Spinal cord (tissue), 10 donors: ENCODE data around the gene CARMIL3. TPM values are rescaled to one million over a fixed set of nuclear protein-coding genes. Genes with fewer than 3 reads are reported as not detected.

Experiments used
- DNase-seq, 6 donors: peaks; one replicate each; pipeline versions ENCODE4 v3.0.0 to v3.0.0-alpha.2; 2013 to 2015; ENCODE audit warnings: low spot score in 6 of 6, low read depth in 4 of 6
- H3K27ac ChIP-seq: one replicate; pipeline ENCODE4 v1.5.1; 2013; ENCODE audit warnings: low read depth, low read length, control low read depth
- H3K27me3 ChIP-seq: one replicate; pipeline ENCODE4 v1.6.1; 2013; ENCODE audit warnings: low read length; ENCODE audit not compliant: control insufficient read depth, insufficient read depth
- H3K36me3 ChIP-seq: one replicate; pipeline ENCODE4 v1.6.1; 2013; ENCODE audit warnings: low read length; ENCODE audit not compliant: control insufficient read depth, insufficient read depth
- H3K4me1 ChIP-seq: one replicate; pipeline ENCODE4 v1.6.1; 2013; ENCODE audit warnings: low read length; ENCODE audit not compliant: control insufficient read depth, insufficient read depth
- H3K4me3 ChIP-seq: one replicate; pipeline ENCODE4 v1.5.1; 2013; ENCODE audit warnings: low read depth, low read length, control low read depth
- H3K9me3 ChIP-seq: one replicate; pipeline ENCODE4 v1.6.1; 2013; ENCODE audit warnings: low read length; ENCODE audit not compliant: control insufficient read depth, insufficient read depth
- WGBS: methylation state at CpG from one replicate; pipeline ENCODE4 v1.1.5; 2013; ENCODE audit warnings: missing lambda C conversion rate; ENCODE audit not compliant: insufficient coverage; 5-methylcytosine and 5-hydroxymethylcytosine counted together
- polyA plus RNA-seq, 2 donors: library from polyadenylated mRNA; unstranded; fragments of 120-200 nt; gene quantifications; one replicate each; pipeline ENCODE4 v1.2.1, GENCODE V29; 2013; ENCODE audit not compliant: insufficient read length in 2 of 2
- total RNA-seq, 2 donors: library from RNA; depleted of rRNA in 1 of 2; stranded (reverse); fragments of 120-200 nt in 1 of 2; fragments of >200 nt in 1 of 2; gene quantifications; one replicate each; pipeline versions ENCODE4 v1.2.3 to v1.2.4, GENCODE V29; 2013 to 2014
- donor health status: healthy.

The CARMIL3 gene
- total and polyA plus RNA-seq, 4 donors: 10.2 to 43.2 (median 22.4) TPM

GRCh38 chr14:24117179-24117578, 65.4 kb downstream of the CARMIL3 start:
- Histone ChIP-seq H3K27me3 (no peaks in the 10 kb centered on the region), H3K27ac (no peak overlapping the region), H3K4me1 (peaks cover 14% of the 10 kb centered on the region), H3K4me3 (no peak overlapping the region), H3K9me3 (no peaks in the 10 kb centered on the region), H3K36me3 (peaks cover 43% of the 10 kb centered on the region)
- no peak for DNase-seq
- WGBS: 96% methylated on average over 5 of the region's 6 CpGs

Other genes with a start within 250 kb of the CARMIL3 start
- gene DHRS4, start 98.2 kb upstream of the CARMIL3 start, total RNA-seq: 10 to 100 TPM; 14.1 to 19.9 TPM
- gene DHRS4, start 98.2 kb upstream of the CARMIL3 start, polyA plus RNA-seq: 10 to 100 TPM; 16.5 to 22.7 TPM
- 10 to 100 TPM in 1 of 2 donors, 1 to 10 TPM in 1; 5.6 to 22.5 TPM for gene DHRS4L2, start 63.1 kb upstream of the CARMIL3 start, total RNA-seq
- gene DHRS4L2, start 63.1 kb upstream of the CARMIL3 start, polyA plus RNA-seq: 10 to 100 TPM; 10.8 to 17.0 TPM
- gene CPNE6, start 19.6 kb downstream of the CARMIL3 start, total RNA-seq: 10 to 100 TPM in 1 of 2 donors, 1 to 10 TPM in 1; 1.7 to 55.7 TPM
- 10 to 100 TPM; 14.1 to 15.1 TPM for gene CPNE6, start 19.6 kb downstream of the CARMIL3 start, polyA plus RNA-seq
- 1 to 10 TPM; 3.9 to 5.1 TPM for gene PCK2, start 42.3 kb downstream of the CARMIL3 start, total RNA-seq
- 1 to 10 TPM; 6.6 to 7.0 TPM for gene PCK2, start 42.3 kb downstream of the CARMIL3 start, polyA plus RNA-seq
- gene DCAF11, start 62.8 kb downstream of the CARMIL3 start, total RNA-seq: 10 to 100 TPM; 62.1 to 66.9 TPM
- 10 to 100 TPM; 59.5 to 64.1 TPM for gene DCAF11, start 62.8 kb downstream of the CARMIL3 start, polyA plus RNA-seq
- 1 to 10 TPM; 1.8 to 2.4 TPM for gene NRL, start 62.9 kb downstream of the CARMIL3 start, total RNA-seq
- gene NRL, start 62.9 kb downstream of the CARMIL3 start, polyA plus RNA-seq: 1 to 10 TPM; 3.5 to 4.8 TPM
- gene FITM1, start 78.7 kb downstream of the CARMIL3 start, total RNA-seq: under 1 TPM in 1 of 2 donors, not detected in 1; 0.77 TPM
- 1 to 10 TPM; 1.1 to 1.2 TPM for gene FITM1, start 78.7 kb downstream of the CARMIL3 start, polyA plus RNA-seq
- 100 to 1,000 TPM in 1 of 2 donors, 10 to 100 TPM in 1; 49.0 to 134 TPM for gene PSME1, start 84.2 kb downstream of the CARMIL3 start, total RNA-seq
- gene PSME1, start 84.2 kb downstream of the CARMIL3 start, polyA plus RNA-seq: 100 to 1,000 TPM in 1 of 2 donors, 10 to 100 TPM in 1; 96.2 to 103 TPM
- 10 to 100 TPM; 11.0 to 20.1 TPM for gene EMC9, start 89.6 kb downstream of the CARMIL3 start, total RNA-seq
- gene EMC9, start 89.6 kb downstream of the CARMIL3 start, polyA plus RNA-seq: 10 to 100 TPM; 31.2 to 37.2 TPM
- 100 to 1,000 TPM in 1 of 2 donors, 10 to 100 TPM in 1; 59.4 to 136 TPM for gene PSME2, start 94.6 kb downstream of the CARMIL3 start, total RNA-seq
- 100 to 1,000 TPM; 112 to 115 TPM for gene PSME2, start 94.6 kb downstream of the CARMIL3 start, polyA plus RNA-seq
- gene RNF31, start 95.5 kb downstream of the CARMIL3 start, total RNA-seq: 10 to 100 TPM; 17.8 to 47.3 TPM
- gene RNF31, start 95.5 kb downstream of the CARMIL3 start, polyA plus RNA-seq: 10 to 100 TPM; 50.2 to 56.8 TPM
- 10 to 100 TPM; 50.0 to 81.4 TPM for gene IRF9, start 109.3 kb downstream of the CARMIL3 start, total RNA-seq
- gene IRF9, start 109.3 kb downstream of the CARMIL3 start, polyA plus RNA-seq: 10 to 100 TPM; 68.6 to 74.0 TPM
- 10 to 100 TPM; 18.7 to 21.8 TPM for gene REC8, start 120.1 kb downstream of the CARMIL3 start, total RNA-seq
- 100 to 1,000 TPM in 1 of 2 donors, 10 to 100 TPM in 1; 95.9 to 129 TPM for gene REC8, start 120.1 kb downstream of the CARMIL3 start, polyA plus RNA-seq
- gene IPO4, start 136.8 kb downstream of the CARMIL3 start, total RNA-seq: 10 to 100 TPM in 1 of 2 donors, 1 to 10 TPM in 1; 9.2 to 28.2 TPM
- 10 to 100 TPM; 19.4 to 22.7 TPM for gene IPO4, start 136.8 kb downstream of the CARMIL3 start, polyA plus RNA-seq
- gene TM9SF1, start 143.4 kb downstream of the CARMIL3 start, total RNA-seq: 10 to 100 TPM; 36.6 to 62.9 TPM
- 10 to 100 TPM; 30.7 to 36.8 TPM for gene TM9SF1, start 143.4 kb downstream of the CARMIL3 start, polyA plus RNA-seq
- gene TSSK4, start 153.7 kb downstream of the CARMIL3 start, total RNA-seq: not detected
- 10 to 100 TPM in 1 of 2 donors, 1 to 10 TPM in 1; 7.4 to 15.2 TPM for gene TSSK4, start 153.7 kb downstream of the CARMIL3 start, polyA plus RNA-seq
- 10 to 100 TPM; 23.2 to 44.2 TPM for gene CHMP4A, start 161.5 kb downstream of the CARMIL3 start, total RNA-seq
- gene CHMP4A, start 161.5 kb downstream of the CARMIL3 start, polyA plus RNA-seq: 10 to 100 TPM; 48.9 to 62.9 TPM
- gene MDP1, start 164.1 kb downstream of the CARMIL3 start, total RNA-seq: 10 to 100 TPM; 22.1 to 46.2 TPM
- 10 to 100 TPM; 19.5 to 21.3 TPM for gene MDP1, start 164.1 kb downstream of the CARMIL3 start, polyA plus RNA-seq
- gene NEDD8, start 180.4 kb downstream of the CARMIL3 start, total RNA-seq: 100 to 1,000 TPM in 1 of 2 donors, 10 to 100 TPM in 1; 79.6 to 278 TPM
- gene NEDD8, start 180.4 kb downstream of the CARMIL3 start, polyA plus RNA-seq: 100 to 1,000 TPM; 229 to 250 TPM
- gene GMPR2, start 180.9 kb downstream of the CARMIL3 start, total RNA-seq: 10 to 100 TPM; 57.5 to 77.4 TPM
- gene GMPR2, start 180.9 kb downstream of the CARMIL3 start, polyA plus RNA-seq: 10 to 100 TPM; 84.0 to 96.9 TPM
- gene TINF2, start 190.6 kb downstream of the CARMIL3 start, total RNA-seq: 10 to 100 TPM; 41.9 to 64.1 TPM
- 10 to 100 TPM; 51.8 to 59.1 TPM for gene TINF2, start 190.6 kb downstream of the CARMIL3 start, polyA plus RNA-seq
- 1 to 10 TPM in 1 of 2 donors, under 1 TPM in 1; 0.99 to 6.2 TPM for gene TGM1, start 211.2 kb downstream of the CARMIL3 start, total RNA-seq
- 1 to 10 TPM; 4.9 to 6.1 TPM for gene TGM1, start 211.2 kb downstream of the CARMIL3 start, polyA plus RNA-seq
- 10 to 100 TPM; 23.1 to 23.5 TPM for gene RABGGTA, start 219.6 kb downstream of the CARMIL3 start, total RNA-seq
- 10 to 100 TPM; 31.8 to 42.9 TPM for gene RABGGTA, start 219.6 kb downstream of the CARMIL3 start, polyA plus RNA-seq
- gene DHRS1, start 247.8 kb downstream of the CARMIL3 start, total RNA-seq: 10 to 100 TPM; 12.6 to 20.2 TPM
- gene DHRS1, start 247.8 kb downstream of the CARMIL3 start, polyA plus RNA-seq: 10 to 100 TPM; 31.1 to 47.5 TPM
- gene NOP9, start 247.8 kb downstream of the CARMIL3 start, total RNA-seq: 10 to 100 TPM; 18.7 to 21.5 TPM
- 10 to 100 TPM; 25.7 to 27.7 TPM for gene NOP9, start 247.8 kb downstream of the CARMIL3 start, polyA plus RNA-seq